NT2/D1 (cell line): ENCODE data around the gene FH.

Experiments used
- SUZ12 ChIP-seq: IDR thresholded peaks from 2 replicates; pipeline ENCODE4 v1.6.1; 2011; ENCODE audit not compliant: insufficient read length, insufficient read depth; ENCODE audit errors: extremely low read depth
- YY1 ChIP-seq: IDR thresholded peaks from 2 replicates; pipeline ENCODE4 v1.6.1; 2011; ENCODE audit not compliant: insufficient read length, insufficient read depth
- ZNF274 ChIP-seq: IDR thresholded peaks from 2 replicates; pipeline ENCODE4 v1.6.1; 2011; ENCODE audit warnings: mild to moderate bottlenecking, low read depth, low read length

DNA sequence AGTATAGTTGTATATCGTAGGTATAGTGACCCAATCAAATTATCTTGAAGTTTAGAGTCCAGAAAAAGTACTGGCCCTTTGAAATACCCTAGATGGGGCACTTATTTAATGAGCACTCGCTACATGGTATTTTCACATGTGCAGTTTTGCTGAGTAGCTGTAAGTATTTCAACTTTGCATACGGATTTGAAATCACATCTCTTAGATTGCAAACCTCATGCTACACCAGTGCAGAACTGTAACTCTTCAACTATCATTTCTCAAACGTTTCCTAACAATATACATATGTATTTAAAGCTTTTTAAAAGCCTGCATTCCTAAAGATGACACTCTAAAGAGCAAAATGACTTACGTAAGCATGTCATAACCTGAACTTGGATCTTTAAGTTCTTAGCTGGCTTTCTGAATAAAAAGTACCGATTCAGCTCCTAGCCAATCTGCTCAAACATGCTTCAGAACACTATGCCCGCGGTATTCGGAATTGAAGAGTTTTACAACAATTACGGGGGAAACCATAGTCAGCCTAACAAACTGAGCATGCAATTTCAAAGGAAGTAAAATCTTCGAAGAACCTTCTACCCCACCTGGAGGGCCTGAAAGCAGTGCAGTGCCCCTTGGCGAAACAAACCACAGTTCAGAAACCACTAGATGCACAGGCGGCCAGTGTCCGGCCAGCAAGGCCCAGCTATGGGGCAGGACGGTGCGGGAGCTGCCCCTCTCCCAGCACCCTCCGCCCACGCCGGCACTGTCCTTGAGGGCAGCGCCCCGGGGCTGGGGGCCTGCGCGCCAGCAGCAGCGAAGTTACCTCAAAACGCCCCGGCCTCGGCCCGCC, 863 bp downstream of the FH start:
- TF ChIP-seq YY1, result no peak
- TF ChIP-seq ZNF274, result no peak
- TF ChIP-seq SUZ12, result no peak
